Keratinocyte (primary cell): ENCODE data around the gene GRIK4. TPM values are rescaled to one million over a fixed set of nuclear protein-coding genes. Genes with fewer than 3 reads are reported as not detected.

Experiments used
- DNase-seq: peaks from one replicate; pipeline ENCODE4 v3.0.0-alpha.2; 2011; ENCODE audit warnings: low read depth, missing footprints, low spot score
- FAIRE-seq: peaks from 2 replicates; lab custom pipeline; 2011; peaks lifted over from hg19 to GRCh38; lab: Jason Lieb, UNC
- H2AFZ ChIP-seq: 2 replicates; pipeline ENCODE4 v1.6.0; 2012; ENCODE audit warnings: low read length, control low read depth, inconsistent platforms; ENCODE audit not compliant: control insufficient read depth
- H3K27ac ChIP-seq: 2 replicates; pipeline ENCODE4 v1.5.1; 2011; ENCODE audit warnings: low read length; ENCODE audit not compliant: control insufficient read depth, insufficient read depth
- H3K27me3 ChIP-seq: 3 replicates; pipeline ENCODE4 v1.6.0; 2011; ENCODE audit warnings: low read length; ENCODE audit not compliant: control insufficient read depth, insufficient read depth; ENCODE audit errors: extremely low read depth
- H3K36me3 ChIP-seq, 2 experiments: 2 replicates in 1 of 2; 3 replicates in 1 of 2; pipeline ENCODE4 v1.5.1; 2011; ENCODE audit warnings: low read length in 2 of 2, mild to moderate bottlenecking in 1 of 2; ENCODE audit not compliant: control insufficient read depth in 2 of 2, insufficient read depth in 2 of 2; ENCODE audit errors: extremely low read depth in 1 of 2
- H3K4me1 ChIP-seq: 3 replicates; pipeline ENCODE4 v1.5.1; 2011; ENCODE audit warnings: low read length; ENCODE audit not compliant: control insufficient read depth, insufficient read depth; ENCODE audit errors: extremely low read depth
- H3K4me2 ChIP-seq: 3 replicates; pipeline ENCODE4 v1.6.0; 2011; ENCODE audit warnings: low read depth, low read length; ENCODE audit not compliant: control insufficient read depth, insufficient read depth; ENCODE audit errors: extremely low read depth
- H3K4me3 ChIP-seq, 3 experiments: fragments of 200-600 bp in 1 of 3; sonication (generic) in 1 of 3; 2 replicates in 2 of 3; 3 replicates in 1 of 3; pipeline ENCODE4 v1.5.1; 2011 to 2016; ENCODE audit warnings: low read length in 3 of 3, mild to moderate bottlenecking in 3 of 3, control low read depth in 2 of 3, inconsistent platforms in 1 of 3, low read depth in 1 of 3, mixed read lengths in 1 of 3, mixed run types in 1 of 3, moderate library complexity in 1 of 3; ENCODE audit not compliant: control insufficient read depth in 2 of 3, insufficient read depth in 2 of 3; ENCODE audit errors: extremely low read depth in 1 of 3
- H3K79me2 ChIP-seq: 2 replicates; pipeline ENCODE4 v1.6.0; 2012; ENCODE audit warnings: low read length; ENCODE audit not compliant: control insufficient read depth, insufficient read depth
- H3K9ac ChIP-seq: 3 replicates; pipeline ENCODE4 v1.6.0; 2011; ENCODE audit warnings: low read length; ENCODE audit not compliant: control insufficient read depth, insufficient read depth; ENCODE audit errors: extremely low read depth
- H3K9me1 ChIP-seq: 3 replicates; pipeline ENCODE4 v1.6.0; 2011; ENCODE audit warnings: low read length; ENCODE audit not compliant: control insufficient read depth, insufficient read depth; ENCODE audit errors: extremely low read depth
- H3K9me3 ChIP-seq: 2 replicates; pipeline ENCODE4 v1.5.1; 2012; ENCODE audit warnings: low read depth, low read length; ENCODE audit not compliant: control insufficient read depth
- H4K20me1 ChIP-seq: 3 replicates; pipeline ENCODE4 v1.6.0; 2011; ENCODE audit warnings: low read length; ENCODE audit not compliant: control insufficient read depth, insufficient read depth; ENCODE audit errors: extremely low read depth
- EZH2 ChIP-seq: IDR thresholded peaks from one replicate; pipeline ENCODE4 v1.6.1; 2012; ENCODE audit warnings: inconsistent platforms, mild to moderate bottlenecking, low read length, moderate library complexity
- dilution Hi-C: fragments of 300-500 bp; cut with MboI; formaldehyde crosslinking; loops from one replicate; pipeline ENCODE4 v1.7.0; 2020; ENCODE audit warnings: low sequenced_read_pairs; ENCODE audit not compliant: extremely low pct_ligation_motif_present
- polyA plus RNA-seq, 5 experiments: library from polyadenylated mRNA; depleted of rRNA in 3 of 5; stranded (reverse) in 3 of 5; stranded (forward) in 1 of 5; unstranded in 1 of 5; fragments of >200 nt; gene quantifications; 1 replicate in 1 of 5; 2 replicates in 3 of 5; 3 replicates in 1 of 5; pipeline versions ENCODE4 v1.2.1 to v1.2.3, GENCODE V29; 2011 to 2012; ENCODE audit warnings: missing spikeins in 2 of 5, low read depth in 1 of 5, low replicate concordance in 1 of 5
- TF ChIP-seq, protein P1 (sequence below), 3 experiments: IDR thresholded peaks in 1 of 3; conservative IDR thresholded peaks in 1 of 3; optimal IDR thresholded peaks in 1 of 3; 2 replicates in 2 of 3; 3 replicates in 1 of 3; pipeline versions ENCODE3 to v1.5.1; 2011; ENCODE audit warnings: low read length in 3 of 3, mild to moderate bottlenecking in 3 of 3, moderate library complexity in 2 of 3, control low read depth in 1 of 3, inconsistent platforms in 1 of 3; ENCODE audit not compliant: insufficient read depth in 2 of 3; ENCODE audit errors: extremely low read depth in 1 of 3

Gene GRIK4
- polyA plus RNA-seq, 1 donor (not counting 4 experiments of a cell fraction or from before 2014, with no cell fraction given), result not detected

GRCh38 chr11:120562806-120563425 lies 51.4 kb downstream of the GRIK4 start:
- TF ChIP-seq, protein P1, sequence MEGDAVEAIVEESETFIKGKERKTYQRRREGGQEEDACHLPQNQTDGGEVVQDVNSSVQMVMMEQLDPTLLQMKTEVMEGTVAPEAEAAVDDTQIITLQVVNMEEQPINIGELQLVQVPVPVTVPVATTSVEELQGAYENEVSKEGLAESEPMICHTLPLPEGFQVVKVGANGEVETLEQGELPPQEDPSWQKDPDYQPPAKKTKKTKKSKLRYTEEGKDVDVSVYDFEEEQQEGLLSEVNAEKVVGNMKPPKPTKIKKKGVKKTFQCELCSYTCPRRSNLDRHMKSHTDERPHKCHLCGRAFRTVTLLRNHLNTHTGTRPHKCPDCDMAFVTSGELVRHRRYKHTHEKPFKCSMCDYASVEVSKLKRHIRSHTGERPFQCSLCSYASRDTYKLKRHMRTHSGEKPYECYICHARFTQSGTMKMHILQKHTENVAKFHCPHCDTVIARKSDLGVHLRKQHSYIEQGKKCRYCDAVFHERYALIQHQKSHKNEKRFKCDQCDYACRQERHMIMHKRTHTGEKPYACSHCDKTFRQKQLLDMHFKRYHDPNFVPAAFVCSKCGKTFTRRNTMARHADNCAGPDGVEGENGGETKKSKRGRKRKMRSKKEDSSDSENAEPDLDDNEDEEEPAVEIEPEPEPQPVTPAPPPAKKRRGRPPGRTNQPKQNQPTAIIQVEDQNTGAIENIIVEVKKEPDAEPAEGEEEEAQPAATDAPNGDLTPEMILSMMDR (optimal IDR thresholded peaks at IDR 0.05 in 1 of 3, IDR thresholded peaks at IDR 0.05 in 1 of 3, conservative IDR thresholded peaks at IDR 0.05 in 1 of 3; ENCODE audit: extremely low read depth in 1 of 3, insufficient read depth in 2 of 3, low read length in 3 of 3), result no peak
- TF ChIP-seq EZH2, result no peak
- no peaks in the 10 kb centered on the region for H3K9me3 ChIP-seq
- dilution Hi-C loops, result no loop called here
- H3K27ac ChIP-seq, result no peak overlapping the region
- H3K4me1 ChIP-seq, result peaks cover 16% of the 10 kb centered on the region
- H3K79me2 ChIP-seq, result no peaks in the 10 kb centered on the region
- H3K9me1 ChIP-seq, result no peaks in the 10 kb centered on the region
- H4K20me1 ChIP-seq, result no peaks in the 10 kb centered on the region
- DNase-seq (no peak), FAIRE-seq (no peak)
- H3K9ac ChIP-seq, result no peak overlapping the region
- no peak overlapping the region for H3K4me3 ChIP-seq
- no peak overlapping the region for H3K4me2 ChIP-seq
- no peaks in the 10 kb centered on the region for H3K36me3 ChIP-seq
- no peak overlapping the region for H2AFZ ChIP-seq
- H3K27me3 ChIP-seq, result peaks cover 32% of the 10 kb centered on the region

DNA sequence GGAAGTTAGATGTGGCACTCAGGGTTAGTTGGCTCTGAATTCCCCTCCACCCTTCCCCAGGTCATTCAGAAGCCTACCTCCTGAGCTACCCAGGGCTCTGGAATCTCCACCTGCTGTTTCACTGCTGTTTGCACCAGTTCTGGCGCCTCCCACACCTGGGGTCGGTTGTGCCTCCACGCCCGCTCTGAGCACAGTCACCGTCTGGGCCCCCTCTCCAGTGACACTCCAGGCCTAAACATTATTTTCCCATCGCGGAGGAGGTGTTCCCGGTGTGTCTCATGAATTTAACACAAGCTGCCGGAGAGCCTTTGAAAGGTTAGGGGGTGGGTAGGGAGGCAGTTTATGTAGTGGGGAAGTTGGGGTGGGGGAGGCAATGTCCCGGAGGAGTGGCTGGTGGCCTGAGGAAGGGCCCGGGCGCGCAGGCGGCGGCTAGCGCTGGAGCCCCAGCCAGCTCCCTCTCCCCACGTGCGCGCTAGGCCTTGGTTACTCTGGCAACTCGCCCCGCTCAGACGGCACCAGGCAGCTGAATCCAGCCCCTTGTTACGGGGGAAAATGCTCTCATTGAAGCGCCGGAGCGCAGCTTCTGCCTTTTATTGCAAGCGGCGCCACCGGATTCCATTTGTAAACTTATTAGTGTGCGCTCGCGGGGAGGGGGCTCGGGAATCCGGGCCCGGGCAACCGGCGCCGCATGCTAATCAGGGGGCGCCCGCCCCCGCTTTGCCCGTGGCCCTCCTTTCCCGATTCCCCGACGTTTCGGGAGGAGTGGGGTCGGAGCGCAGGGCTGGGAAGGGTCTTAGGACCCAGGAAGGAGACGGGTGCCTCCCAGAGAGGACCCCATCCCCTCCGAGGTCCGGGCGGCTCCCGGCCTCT lies 52.4 kb downstream of the GRIK4 start:
- H3K36me3 ChIP-seq, result no peaks in the 10 kb centered on the region
- no peak for TF ChIP-seq EZH2
- TF ChIP-seq, protein P1 (optimal IDR thresholded peaks at IDR 0.05 in 1 of 3, IDR thresholded peaks at IDR 0.05 in 1 of 3, conservative IDR thresholded peaks at IDR 0.05 in 1 of 3; ENCODE audit: extremely low read depth in 1 of 3, insufficient read depth in 2 of 3, low read length in 3 of 3), result no peak
- no peak for DNase-seq
- peaks cover 16% of the 10 kb centered on the region for H3K4me1 ChIP-seq
- peak overlapping the region in 1 of 3 experiments; percentile 38 for H3K4me3 ChIP-seq
- H3K79me2 ChIP-seq, result no peaks in the 10 kb centered on the region
- no peaks in the 10 kb centered on the region for H3K9me1 ChIP-seq
- H4K20me1 ChIP-seq, result no peaks in the 10 kb centered on the region
- no peak overlapping the region for H3K27ac ChIP-seq
- peaks cover 32% of the 10 kb centered on the region for H3K27me3 ChIP-seq
- H2AFZ ChIP-seq, result no peak overlapping the region
- no peaks in the 10 kb centered on the region for H3K9me3 ChIP-seq
- FAIRE-seq, result no peak
- H3K4me2 ChIP-seq, result peak overlapping the region; percentile 10
- dilution Hi-C loops, result no loop called here
- H3K9ac ChIP-seq, result no peak overlapping the region
